A673 (cell line): ENCODE measurements around the gene PTGIS. TPM values are rescaled to one million over a fixed set of nuclear protein-coding genes. Genes with fewer than 3 reads are reported as not detected.

ENCODE experiments used
- BruUV-seq: library from RNA; stranded (reverse); fragments of 400-500 nt; replicated peaks from 2 replicates; lab custom pipeline; 2021; lab: Mats Ljungman, UMichigan
- CTCF ChIA-PET: fragments of 300-600 bp; sonication (Branson Sonifier 250); formaldehyde crosslinking; loops from one replicate; lab custom pipeline; 2022; ENCODE audit warnings: antibody characterized with exemption; lab: Charles Lee
- POLR2A ChIA-PET: fragments of 300-600 bp; sonication (Branson Sonifier 250); formaldehyde crosslinking; loops from one replicate; lab custom pipeline; 2022; ENCODE audit warnings: antibody characterized with exemption; ENCODE audit not compliant: low non-redundant PET; lab: Charles Lee
- DNase-seq: peaks from one replicate; pipeline ENCODE4 v3.0.0-alpha.2; 2015; ENCODE audit warnings: low spot score
- H3K27ac ChIP-seq: fragments of 200-600 bp; sonication (generic); 2 replicates; pipeline ENCODE4 v1.5.1; 2016; ENCODE audit warnings: mixed run types, low read depth, mild to moderate bottlenecking, mixed read lengths, antibody characterized with exemption, low read length; ENCODE audit not compliant: poor library complexity, severe bottlenecking
- H3K27me3 ChIP-seq: fragments of 200-600 bp; sonication (generic); replicated peaks from 2 replicates; pipeline ENCODE4 v1.6.1; 2017; ENCODE audit warnings: mixed run types, low read depth, mild to moderate bottlenecking, mixed read lengths, antibody characterized with exemption, low read length; ENCODE audit not compliant: insufficient read depth, poor library complexity
- H3K36me3 ChIP-seq: fragments of 200-600 bp; sonication (generic); 2 replicates; pipeline ENCODE4 v1.6.1; 2016; ENCODE audit warnings: mixed run types, mild to moderate bottlenecking, mixed read lengths, antibody characterized with exemption, low read length; ENCODE audit not compliant: insufficient read depth, poor library complexity, severe bottlenecking
- H3K4me1 ChIP-seq: fragments of 200-600 bp; sonication (generic); 2 replicates; pipeline ENCODE4 v1.6.1; 2017; ENCODE audit warnings: mixed run types, mild to moderate bottlenecking, mixed read lengths, antibody characterized with exemption, low read length; ENCODE audit not compliant: insufficient read depth, poor library complexity, severe bottlenecking
- H3K4me3 ChIP-seq: fragments of 200-600 bp; sonication (generic); 2 replicates; pipeline ENCODE4 v1.5.1; 2016; ENCODE audit warnings: low read depth, mixed run types, mild to moderate bottlenecking, mixed read lengths, low read length; ENCODE audit not compliant: poor library complexity, severe bottlenecking
- H3K9me3 ChIP-seq: fragments of 200-600 bp; sonication (generic); 2 replicates; pipeline ENCODE4 v1.6.1; 2016; ENCODE audit warnings: mixed run types, low read depth, mild to moderate bottlenecking, mixed read lengths, antibody characterized with exemption, low read length; ENCODE audit not compliant: poor library complexity, severe bottlenecking
- EZH2 ChIP-seq: fragments of 200-600 bp; sonication (generic); IDR thresholded peaks from 2 replicates; pipeline ENCODE4 v1.6.1; 2017; ENCODE audit warnings: borderline replicate concordance, low read depth, mild to moderate bottlenecking, mixed read lengths, antibody characterized with exemption, low read length; ENCODE audit not compliant: poor library complexity, severe bottlenecking
- intact Hi-C: fragments of 100-400 bp; cut with micrococcal nuclease; formaldehyde crosslinking; loops from one replicate; pipeline ENCODE4 v1.10.0; 2022; ENCODE audit not compliant: unreplicated experiment
- total RNA-seq: library from RNA; stranded (reverse); gene quantifications from 2 replicates; pipeline ENCODE4 v1.2.3, GENCODE V29; 2021
- TF ChIP-seq, protein P1 (sequence below): fragments of 300-800, 200-600 bp; sonication (generic); conservative IDR thresholded peaks from 2 replicates; pipeline ENCODE4 v1.5.1; 2017; ENCODE audit warnings: low read depth, mild to moderate bottlenecking, antibody characterized with exemption, low read length, moderate library complexity, mixed read lengths

The PTGIS gene
- total RNA-seq, 1 experiment from 2014 or later: not detected

DNA sequence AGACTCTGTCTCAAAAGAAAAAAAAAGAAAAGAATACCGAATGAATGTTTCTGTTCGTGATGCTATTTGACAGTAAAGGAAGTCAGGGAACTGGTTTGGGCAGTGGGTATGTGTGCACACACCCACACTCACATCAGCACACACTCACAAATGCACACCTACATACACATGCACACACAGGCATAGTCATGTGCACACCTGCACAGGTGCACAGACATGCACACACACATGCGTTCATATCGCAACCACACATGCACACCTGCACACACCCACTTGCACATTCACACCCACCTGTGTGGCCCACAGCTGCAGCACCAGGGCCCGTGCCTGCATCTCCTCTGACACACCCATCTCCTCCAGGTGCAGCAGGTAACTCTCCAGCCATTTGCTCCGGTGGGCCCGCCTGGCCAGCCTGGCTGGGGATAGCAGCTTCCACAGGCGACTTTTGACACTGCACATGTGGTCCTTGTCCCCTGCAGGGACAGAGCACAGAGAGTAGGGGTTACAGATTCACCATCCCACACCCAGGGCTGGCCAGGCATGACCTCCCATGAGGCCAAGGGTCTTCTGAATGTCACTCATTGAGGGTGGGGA lies 44.1 kb downstream of the PTGIS start:
- POLR2A ChIA-PET: no interaction called here
- intact Hi-C loops: no loop called here
- BruUV-seq: no TSS peak
- H3K4me3 ChIP-seq: no peak overlapping the region
- TF ChIP-seq, protein P1, sequence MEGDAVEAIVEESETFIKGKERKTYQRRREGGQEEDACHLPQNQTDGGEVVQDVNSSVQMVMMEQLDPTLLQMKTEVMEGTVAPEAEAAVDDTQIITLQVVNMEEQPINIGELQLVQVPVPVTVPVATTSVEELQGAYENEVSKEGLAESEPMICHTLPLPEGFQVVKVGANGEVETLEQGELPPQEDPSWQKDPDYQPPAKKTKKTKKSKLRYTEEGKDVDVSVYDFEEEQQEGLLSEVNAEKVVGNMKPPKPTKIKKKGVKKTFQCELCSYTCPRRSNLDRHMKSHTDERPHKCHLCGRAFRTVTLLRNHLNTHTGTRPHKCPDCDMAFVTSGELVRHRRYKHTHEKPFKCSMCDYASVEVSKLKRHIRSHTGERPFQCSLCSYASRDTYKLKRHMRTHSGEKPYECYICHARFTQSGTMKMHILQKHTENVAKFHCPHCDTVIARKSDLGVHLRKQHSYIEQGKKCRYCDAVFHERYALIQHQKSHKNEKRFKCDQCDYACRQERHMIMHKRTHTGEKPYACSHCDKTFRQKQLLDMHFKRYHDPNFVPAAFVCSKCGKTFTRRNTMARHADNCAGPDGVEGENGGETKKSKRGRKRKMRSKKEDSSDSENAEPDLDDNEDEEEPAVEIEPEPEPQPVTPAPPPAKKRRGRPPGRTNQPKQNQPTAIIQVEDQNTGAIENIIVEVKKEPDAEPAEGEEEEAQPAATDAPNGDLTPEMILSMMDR: no peak
- TF ChIP-seq EZH2: no peak
- H3K27me3 ChIP-seq: no peaks in the 10 kb centered on the region
- H3K36me3 ChIP-seq: no peaks in the 10 kb centered on the region
- no peak overlapping the region for H3K27ac ChIP-seq
- H3K4me1 ChIP-seq: no peaks in the 10 kb centered on the region
- no peaks in the 10 kb centered on the region for H3K9me3 ChIP-seq
- DNase-seq: no peak
- CTCF ChIA-PET: no interaction called here

DNA sequence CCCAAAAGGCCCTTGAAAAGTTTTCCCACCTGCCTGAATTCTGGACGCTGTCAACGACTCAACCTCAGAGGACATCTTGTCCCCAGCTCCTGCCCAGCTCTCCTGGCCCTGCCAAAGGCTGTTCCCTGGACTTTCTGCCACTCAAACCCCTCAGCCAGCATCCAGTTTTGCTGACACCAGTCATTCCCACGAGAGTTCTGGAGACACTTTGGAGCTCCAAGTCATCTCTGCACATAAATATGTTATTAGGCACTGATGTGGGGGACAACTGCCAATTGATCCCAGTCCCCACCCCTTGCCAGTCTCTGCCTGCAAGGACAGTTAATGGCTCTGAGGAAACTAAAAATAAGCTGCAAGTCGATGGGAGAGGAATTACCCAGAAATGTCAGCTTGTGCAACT lies 46.6 kb downstream of the PTGIS start:
- DNase-seq: no peak
- intact Hi-C loops: no loop called here
- BruUV-seq: no TSS peak
- H3K36me3 ChIP-seq: no peaks in the 10 kb centered on the region
- H3K27me3 ChIP-seq: peaks cover 18% of the 10 kb centered on the region
- H3K4me3 ChIP-seq: no peak overlapping the region
- CTCF ChIA-PET: no interaction called here
- no peak for TF ChIP-seq EZH2
- TF ChIP-seq, protein P1: no peak
- no peaks in the 10 kb centered on the region for H3K4me1 ChIP-seq
- POLR2A ChIA-PET: no interaction called here
- no peaks in the 10 kb centered on the region for H3K9me3 ChIP-seq
- H3K27ac ChIP-seq: no peak overlapping the region

DNA sequence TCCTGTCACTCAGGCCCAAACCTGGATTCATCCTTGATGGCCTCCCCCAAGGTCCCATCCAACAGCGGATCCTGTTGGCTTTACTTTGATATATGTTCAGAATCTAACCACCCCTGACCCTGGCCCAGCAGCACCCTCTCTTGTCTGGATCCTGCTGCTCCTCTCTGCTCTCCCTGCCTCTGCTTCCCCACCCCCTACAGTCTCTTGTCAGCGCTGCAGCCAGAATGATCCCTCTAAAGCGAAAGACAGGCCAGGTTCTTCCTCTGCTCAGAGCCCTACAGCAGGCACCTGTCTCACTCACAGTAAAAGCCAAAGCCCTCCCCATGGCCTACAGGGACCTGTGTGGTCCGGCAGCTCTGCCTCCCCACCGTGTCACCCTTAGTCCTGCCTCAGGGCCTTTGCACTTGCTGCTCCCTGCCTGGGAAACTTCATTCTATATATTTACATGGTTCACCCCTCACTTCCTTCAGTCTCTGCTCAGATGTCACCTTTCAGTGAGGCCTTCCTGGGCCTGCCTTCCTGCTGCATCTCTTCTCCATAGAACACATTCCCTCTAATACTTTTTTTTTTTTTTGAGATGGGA lies 48.1 kb downstream of the PTGIS start:
- Histone ChIP-seq H3K36me3 (no peaks in the 10 kb centered on the region), H3K4me3 (no peak overlapping the region), H3K4me1 (no peaks in the 10 kb centered on the region), H3K27ac (no peak overlapping the region), H3K27me3 (peaks cover 27% of the 10 kb centered on the region), H3K9me3 (no peaks in the 10 kb centered on the region)
- intact Hi-C loops: no loop called here
- ChIA-PET CTCF (no interaction called here), POLR2A (no interaction called here)
- DNase-seq: no peak
- TF ChIP-seq, protein P1: no peak
- no peak for TF ChIP-seq EZH2
- BruUV-seq: no TSS peak
